GM23248 (cell line): ENCODE results near the gene PDLIM7. TPM values are rescaled to one million over a fixed set of nuclear protein-coding genes. Genes with fewer than 3 reads are reported as not detected.

Experiments used
- DNase-seq: peaks from one replicate; pipeline ENCODE4 v3.0.0-alpha.2; 2015
- H2AFZ ChIP-seq: fragments of 200-600 bp; sonication (generic); 2 replicates; pipeline ENCODE4 v1.6.1; 2016; ENCODE audit warnings: antibody characterized with exemption
- H3F3A ChIP-seq: fragments of 200-600 bp; sonication (generic); 2 replicates; pipeline ENCODE4 v1.6.1; 2016; ENCODE audit warnings: mild to moderate bottlenecking, antibody characterized with exemption, mixed run types; ENCODE audit not compliant: insufficient read depth
- H3K27ac ChIP-seq: fragments of 200-600 bp; sonication (generic); 2 replicates; pipeline ENCODE4 v1.5.1; 2016; ENCODE audit warnings: mild to moderate bottlenecking
- H3K27me3 ChIP-seq: fragments of 200-600 bp; sonication (generic); replicated peaks from 2 replicates; pipeline ENCODE4 v1.6.1; 2016; ENCODE audit warnings: mild to moderate bottlenecking; ENCODE audit not compliant: insufficient read depth
- H3K36me3 ChIP-seq: fragments of 200-600 bp; sonication (generic); 2 replicates; pipeline ENCODE4 v1.6.1; 2016; ENCODE audit warnings: low read depth, mild to moderate bottlenecking
- H3K4me1 ChIP-seq: fragments of 200-600 bp; sonication (generic); 2 replicates; pipeline ENCODE4 v1.6.1; 2016; ENCODE audit warnings: mild to moderate bottlenecking; ENCODE audit not compliant: insufficient read depth
- H3K4me2 ChIP-seq: fragments of 200-600 bp; sonication (generic); one replicate; pipeline ENCODE4 v1.6.1; 2016; ENCODE audit warnings: mild to moderate bottlenecking; ENCODE audit not compliant: unreplicated experiment
- H3K4me3 ChIP-seq: fragments of 200-600 bp; sonication (generic); 2 replicates; pipeline ENCODE4 v1.5.1; 2016; ENCODE audit warnings: mild to moderate bottlenecking
- H3K79me2 ChIP-seq: fragments of 200-600 bp; sonication (generic); 2 replicates; pipeline ENCODE4 v1.6.1; 2016; ENCODE audit warnings: mild to moderate bottlenecking; ENCODE audit not compliant: insufficient read depth
- H3K9ac ChIP-seq: fragments of 200-600 bp; sonication (generic); 2 replicates; pipeline ENCODE4 v1.6.1; 2016; ENCODE audit warnings: mild to moderate bottlenecking
- H3K9me2 ChIP-seq: fragments of 200-600 bp; sonication (generic); 2 replicates; pipeline ENCODE4 v1.6.1; 2016; ENCODE audit warnings: mixed run types, mild to moderate bottlenecking, moderate library complexity; ENCODE audit not compliant: insufficient read depth
- H3K9me3 ChIP-seq: fragments of 200-600 bp; sonication (generic); one replicate; pipeline ENCODE4 v1.6.1; 2017; ENCODE audit warnings: low read depth
- H4K20me1 ChIP-seq: fragments of 200-600 bp; sonication (generic); 2 replicates; pipeline ENCODE4 v1.6.0; 2016; ENCODE audit not compliant: insufficient read depth
- EZH2 ChIP-seq: fragments of 200-600 bp; sonication (generic); IDR thresholded peaks from 2 replicates; pipeline ENCODE4 v1.6.1; 2018; ENCODE audit warnings: antibody characterized with exemption, mild to moderate bottlenecking; ENCODE audit not compliant: insufficient read depth, poor library complexity, severe bottlenecking
- EZH2phosphoT487 ChIP-seq: fragments of 200-600 bp; sonication (generic); IDR thresholded peaks from 2 replicates; pipeline ENCODE4 v1.6.1; 2018; ENCODE audit warnings: antibody characterized with exemption, moderate library complexity, mild to moderate bottlenecking, low read depth; ENCODE audit not compliant: insufficient read depth
- WGBS, 2 experiments: methylation state at CpG; one replicate each; pipeline ENCODE4 v1.1.6; 2015 to 2017; ENCODE audit warnings: low lambda C conversion rate in 2 of 2, low coverage in 1 of 2; ENCODE audit errors: missing lambda C conversion rate in 2 of 2; 5-methylcytosine and 5-hydroxymethylcytosine counted together
- in situ Hi-C: fragments of 300-500 bp; cut with MboI; formaldehyde crosslinking; loops from 2 replicates; pipeline ENCODE4 v1.15.0; 2020
- polyA plus RNA-seq: library from polyadenylated mRNA; unstranded; fragments of >200 nt; fragmentation: Nextera tagmentation; extraction: Ambion mirVana; gene quantifications from 2 replicates; pipeline ENCODE4 v1.2.1, GENCODE V29; 2016
- total RNA-seq: library from RNA; depleted of rRNA; stranded (reverse); fragments of >200 nt; shearing (Covaris generic); gene quantifications from 2 replicates; pipeline ENCODE4 v1.2.3, GENCODE V29; 2014

The PDLIM7 gene
- total and polyA plus RNA-seq, 2 experiments from 2014 or later, result 320 to 556 TPM

- Histone ChIP-seq H3K9ac (no peak overlapping the region), H3F3A (peaks cover 14% of the 10 kb centered on the region), H3K27ac (no peak overlapping the region), H3K27me3 (no peaks in the 10 kb centered on the region), H2AFZ (no peak overlapping the region), H3K4me2 (no peak overlapping the region), H3K9me3 (no peaks in the 10 kb centered on the region), H3K79me2 (peaks cover 79% of the 10 kb centered on the region), H3K9me2 (no peaks in the 10 kb centered on the region), H3K4me1 (no peaks in the 10 kb centered on the region), H3K4me3 (no peak overlapping the region), H4K20me1 (no peaks in the 10 kb centered on the region), H3K36me3 (peaks cover 25% of the 10 kb centered on the region)
- WGBS, 2 experiments, result 90 to 92% methylated on average over 26 to 27 of the region's 27 CpGs
- DNase-seq, result no peak
- TF ChIP-seq EZH2 (no peak), EZH2phosphoT487 (no peak)
- in situ Hi-C loops, result no loop called here
Measured at GRCh38 chr5:177531209-177531940, 34.0 kb upstream of the PDLIM7 start.

GRCh38 chr5:177530638-177531037 lies 33.2 kb upstream of the PDLIM7 start:
- Histone ChIP-seq H3K27ac (no peak overlapping the region), H3K4me2 (no peak overlapping the region), H2AFZ (no peak overlapping the region), H3K4me3 (no peak overlapping the region), H3K36me3 (peaks cover 26% of the 10 kb centered on the region), H3K4me1 (no peaks in the 10 kb centered on the region), H3K9me3 (no peaks in the 10 kb centered on the region), H3K79me2 (peaks cover 74% of the 10 kb centered on the region), H3F3A (peaks cover 11% of the 10 kb centered on the region), H3K9ac (no peak overlapping the region), H4K20me1 (no peaks in the 10 kb centered on the region), H3K9me2 (no peaks in the 10 kb centered on the region), H3K27me3 (no peaks in the 10 kb centered on the region)
- in situ Hi-C loops, result no loop called here
- DNase-seq, result no peak
- WGBS, 2 experiments, result 82% methylated on average over 3 of the region's 3 CpGs
- TF ChIP-seq EZH2 (no peak), EZH2phosphoT487 (no peak)

DNA sequence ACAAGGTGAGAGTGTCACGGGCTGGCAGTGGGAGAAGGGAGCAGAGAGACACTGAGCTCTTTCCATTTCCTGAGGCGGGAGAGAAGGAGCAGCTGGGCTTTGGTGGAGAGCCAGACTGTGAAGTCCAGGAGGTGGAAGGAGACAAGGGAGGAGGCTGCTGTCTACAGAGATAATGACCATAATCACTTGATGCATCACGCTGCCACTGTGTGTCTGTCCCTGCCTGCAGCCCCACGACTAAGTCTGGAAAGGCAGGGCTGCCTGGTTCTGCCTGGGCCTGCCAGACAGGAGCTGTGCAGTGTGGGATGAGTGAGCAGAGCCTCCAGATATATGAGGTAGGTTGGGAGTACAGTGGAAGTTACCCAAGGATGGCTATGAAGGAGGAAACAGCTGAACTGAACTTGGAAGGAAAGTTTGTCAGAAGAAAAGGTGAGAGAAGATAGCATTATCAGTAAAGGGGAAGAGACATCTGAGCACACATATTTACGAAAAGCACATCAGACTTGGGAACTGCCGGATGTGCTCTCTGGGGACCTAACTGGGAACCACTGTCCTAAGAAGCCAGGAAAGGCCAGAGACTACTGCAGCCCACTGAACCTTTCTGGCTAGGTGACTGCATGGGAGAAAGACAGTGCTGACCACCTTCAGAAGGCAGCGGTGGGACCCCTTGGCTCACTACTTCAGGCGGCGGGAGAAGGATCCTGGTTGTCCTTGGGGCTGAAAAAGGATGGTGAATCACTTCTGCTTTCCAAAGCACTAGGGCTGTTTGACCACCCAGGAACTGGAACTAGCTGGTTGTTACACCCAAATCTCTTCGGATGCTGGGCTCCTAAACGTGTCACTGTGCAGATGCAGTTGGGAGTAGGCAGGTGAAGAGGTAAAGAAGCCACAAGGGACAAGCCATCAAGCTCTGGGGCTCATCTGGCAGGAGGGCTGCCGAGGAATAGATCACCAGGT lies 32.1 kb upstream of the PDLIM7 start:
- WGBS, 2 experiments, result 85 to 86% methylated on average over 12 of the region's 12 CpGs

GRCh38 chr5:177528631-177529030 lies 31.2 kb upstream of the PDLIM7 start:
- WGBS, 2 experiments, result 93 to 94% methylated on average over 10 of the region's 10 CpGs

More for the DNA sequence above, 32.1 kb upstream of the PDLIM7 start:
- Histone ChIP-seq H3K9ac (no peak overlapping the region), H3K9me2 (no peaks in the 10 kb centered on the region), H3K27ac (no peak overlapping the region), H3F3A (no peaks in the 10 kb centered on the region), H2AFZ (no peak overlapping the region), H4K20me1 (no peaks in the 10 kb centered on the region), H3K27me3 (no peaks in the 10 kb centered on the region), H3K4me2 (no peak overlapping the region), H3K4me1 (no peaks in the 10 kb centered on the region), H3K36me3 (peaks cover 21% of the 10 kb centered on the region; the same call in 1 of the 2 replicates), H3K4me3 (no peak overlapping the region), H3K79me2 (peaks cover 71% of the 10 kb centered on the region), H3K9me3 (no peaks in the 10 kb centered on the region)
- TF ChIP-seq EZH2phosphoT487, result no peak
- TF ChIP-seq EZH2, result no peak
- no peak for DNase-seq
- in situ Hi-C loops, result no loop called here

More at GRCh38 chr5:177528631-177529030, 31.2 kb upstream of the PDLIM7 start:
- Histone ChIP-seq H4K20me1 (no peaks in the 10 kb centered on the region), H3K9me2 (no peaks in the 10 kb centered on the region), H3K4me2 (no peak overlapping the region), H3K27ac (no peak overlapping the region), H3K36me3 (peaks cover 16% of the 10 kb centered on the region; the same call in 1 of the 2 replicates), H3K79me2 (peaks cover 65% of the 10 kb centered on the region), H3K9me3 (no peaks in the 10 kb centered on the region), H3K4me3 (no peak overlapping the region), H2AFZ (no peak overlapping the region), H3F3A (no peaks in the 10 kb centered on the region), H3K27me3 (no peaks in the 10 kb centered on the region), H3K4me1 (no peaks in the 10 kb centered on the region), H3K9ac (no peak overlapping the region)
- no peak for DNase-seq
- no peak for TF ChIP-seq EZH2phosphoT487
- TF ChIP-seq EZH2, result no peak
- in situ Hi-C loops, result no loop called here
